GM23338 (cell line): ENCODE data around the gene DLG2. TPM values are rescaled to one million over a fixed set of nuclear protein-coding genes. Genes with fewer than 3 reads are reported as not detected.
A peak's percentile ranks its signal among the peaks of the same experiment; 100 is the strongest.

Source experiments
- ATAC-seq: fragments of 200-7000 bp; cut with Tn5 transposase; 3 replicates; pipeline ENCODE4 v1.9.1; 2020
- DNase-seq: peaks from one replicate; pipeline ENCODE4 v3.0.0-alpha.2; 2015; ENCODE audit warnings: low spot score
- H2AFZ ChIP-seq: fragments of 200-600 bp; sonication (generic); 2 replicates; pipeline ENCODE4 v1.8.0; 2016; ENCODE audit warnings: antibody characterized with exemption, mild to moderate bottlenecking, moderate library complexity
- H3F3A ChIP-seq: fragments of 200-600 bp; sonication (generic); replicated peaks from 2 replicates; pipeline ENCODE4 v1.8.0; 2017; ENCODE audit warnings: antibody characterized with exemption, mixed run types, low read depth
- H3K27ac ChIP-seq: fragments of 200-600 bp; sonication (generic); 2 replicates; pipeline ENCODE4 v1.6.1; 2016; ENCODE audit warnings: low read depth
- H3K27me3 ChIP-seq: fragments of 200-600 bp; sonication (generic); 2 replicates; pipeline ENCODE4 v1.8.0; 2016; ENCODE audit warnings: mild to moderate bottlenecking, mixed run types, moderate library complexity; ENCODE audit not compliant: insufficient read depth
- H3K36me3 ChIP-seq: fragments of 200-600 bp; sonication (generic); 2 replicates; pipeline ENCODE4 v1.8.0; 2016; ENCODE audit warnings: mild to moderate bottlenecking; ENCODE audit not compliant: insufficient read depth
- H3K4me1 ChIP-seq: fragments of 200-600 bp; sonication (generic); 2 replicates; pipeline ENCODE4 v1.8.0; 2016; ENCODE audit warnings: mild to moderate bottlenecking, moderate library complexity; ENCODE audit not compliant: insufficient read depth
- H3K4me2 ChIP-seq: fragments of 200-600 bp; sonication (generic); 2 replicates; pipeline ENCODE4 v1.7.1; 2017; ENCODE audit warnings: mixed run types
- H3K4me3 ChIP-seq: fragments of 200-600 bp; sonication (generic); 2 replicates; pipeline ENCODE4 v1.6.1; 2016; ENCODE audit warnings: mixed run types
- H3K79me2 ChIP-seq: fragments of 200-600 bp; sonication (generic); replicated peaks from 2 replicates; pipeline ENCODE4 v1.8.0; 2017; ENCODE audit warnings: mild to moderate bottlenecking; ENCODE audit not compliant: insufficient read depth
- H3K9me2 ChIP-seq: fragments of 200-600 bp; sonication (generic); 2 replicates; pipeline ENCODE4 v1.8.0; 2017; ENCODE audit not compliant: insufficient read depth
- H4K20me1 ChIP-seq: fragments of 200-600 bp; sonication (generic); replicated peaks from 2 replicates; pipeline ENCODE4 v1.8.0; 2017; ENCODE audit warnings: mild to moderate bottlenecking; ENCODE audit not compliant: insufficient read depth
- H3K27ac Mint-ChIP-seq: 2 replicates; pipeline ENCODE4 v1.8.0; 2020; ENCODE audit warnings: inconsistent platforms, mild to moderate bottlenecking, moderate library complexity, mixed read lengths
- H3K27me3 Mint-ChIP-seq: 3 replicates; pipeline ENCODE4 v1.8.0; 2022; ENCODE audit warnings: low read depth, mild to moderate bottlenecking, moderate library complexity, mixed read lengths, inconsistent platforms; ENCODE audit not compliant: insufficient read depth, poor library complexity
- H3K36me3 Mint-ChIP-seq: 3 replicates; pipeline ENCODE4 v1.8.0; 2021; ENCODE audit warnings: low read depth, mild to moderate bottlenecking, inconsistent platforms, moderate library complexity, mixed read lengths
- H3K4me1 Mint-ChIP-seq: 3 replicates; pipeline ENCODE4 v1.8.0; 2020; ENCODE audit warnings: mild to moderate bottlenecking, inconsistent platforms, mixed read lengths
- H3K4me3 Mint-ChIP-seq: 3 replicates; pipeline ENCODE4 v1.8.0; 2021; ENCODE audit warnings: moderate library complexity, mild to moderate bottlenecking, inconsistent platforms, mixed read lengths
- H3K9me3 Mint-ChIP-seq: 3 replicates; pipeline ENCODE4 v1.8.0; 2020; ENCODE audit warnings: moderate library complexity, mild to moderate bottlenecking, inconsistent platforms, mixed read lengths
- EZH2 ChIP-seq: fragments of 200-600 bp; sonication (generic); IDR thresholded peaks from one replicate; pipeline ENCODE4 v1.8.0; 2017; ENCODE audit warnings: antibody characterized with exemption, mild to moderate bottlenecking, low read depth; ENCODE audit not compliant: unreplicated experiment
- EZH2phosphoT487 ChIP-seq: fragments of 200-600 bp; sonication (generic); IDR thresholded peaks from one replicate; pipeline ENCODE4 v1.8.1; 2018; ENCODE audit warnings: antibody characterized with exemption; ENCODE audit not compliant: unreplicated experiment
- JUNB ChIP-seq: IDR thresholded peaks from one replicate; pipeline ENCODE4 v1.6.1; 2016; ENCODE audit warnings: antibody characterized with exemption; ENCODE audit not compliant: unreplicated experiment
- NANOG ChIP-seq: IDR thresholded peaks from 2 replicates; pipeline ENCODE4 v1.6.1; 2016; ENCODE audit warnings: antibody characterized with exemption, borderline replicate concordance
- STAT1 ChIP-seq: IDR thresholded peaks from one replicate; pipeline ENCODE4 v1.6.1; 2016; ENCODE audit warnings: antibody characterized with exemption; ENCODE audit not compliant: unreplicated experiment
- ZNF114 ChIP-seq: fragments of 250-450 bp; sonication (Bioruptor Pico); IDR thresholded peaks from 2 replicates; pipeline ENCODE4 v1.5.0; 2020; ENCODE audit warnings: mild to moderate bottlenecking, moderate library complexity
- polyA plus RNA-seq: library from polyadenylated mRNA; unstranded; fragments of >200 nt; fragmentation: Nextera tagmentation; extraction: Ambion mirVana; gene quantifications from 2 replicates; pipeline ENCODE4 v1.2.1, GENCODE V29; 2016
- total RNA-seq: library from RNA; depleted of rRNA; stranded (reverse); fragments of >200 nt; shearing (Covaris generic); gene quantifications from 2 replicates; pipeline ENCODE4 v1.2.3, GENCODE V29; 2014
- TF ChIP-seq, protein P1 (sequence below), 2 experiments: fragments of 200-600 bp in 1 of 2; sonication (generic) in 1 of 2; conservative IDR thresholded peaks; 2 replicates each; pipeline versions ENCODE4 v1.5.1 to v1.6.1; 2016 to 2017; ENCODE audit warnings: antibody characterized with exemption in 2 of 2, low read depth in 2 of 2, mild to moderate bottlenecking in 2 of 2, moderate library complexity in 1 of 2
- TF ChIP-seq, protein P2 (sequence below): IDR thresholded peaks from one replicate; pipeline ENCODE4 v1.6.1; 2018; ENCODE audit warnings: antibody characterized with exemption; ENCODE audit not compliant: unreplicated experiment

The DLG2 gene
- total and polyA plus RNA-seq, 2 experiments from 2014 or later: 19.8 to 21.5 TPM

DNA sequence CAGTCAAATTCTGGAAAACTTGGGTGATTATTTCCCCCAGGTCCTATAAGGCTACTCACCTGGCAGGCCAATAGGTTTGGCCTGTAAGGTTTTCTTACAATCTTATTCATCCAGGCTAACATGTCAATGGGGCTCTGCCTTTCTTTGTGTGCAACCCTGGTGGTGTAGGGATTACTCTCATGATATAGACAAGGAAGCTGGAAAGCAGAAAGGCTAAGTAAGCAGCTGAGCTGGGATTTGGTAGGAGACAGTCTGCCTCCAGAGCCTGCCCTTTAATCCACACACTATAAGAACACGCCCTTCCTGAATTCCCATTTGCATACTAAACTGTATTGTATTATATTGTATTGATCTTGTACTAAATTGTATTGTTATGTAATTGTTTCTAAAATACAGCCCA, 1967.7 kb downstream of the DLG2 start:
- ATAC-seq (no peak), DNase-seq (no peak)
- Histone ChIP-seq H4K20me1 (no peaks in the 10 kb centered on the region), H3K79me2 (no peaks in the 10 kb centered on the region), H3K4me2 (no peak overlapping the region), H3K36me3 (no peaks in the 10 kb centered on the region), H2AFZ (no peak overlapping the region), H3K27ac (no peak overlapping the region), H3K4me1 (peaks cover 24% of the 10 kb centered on the region; the same call in 1 of the 2 replicates), H3K4me3 (no peak overlapping the region), H3K9me2 (no peaks in the 10 kb centered on the region), H3F3A (no peaks in the 10 kb centered on the region), H3K27me3 (no peaks in the 10 kb centered on the region)
- Mint-ChIP-seq H3K27ac (no peak overlapping the region), H3K4me3 (no peak overlapping the region), H3K9me3 (no peaks in the 10 kb centered on the region), H3K4me1 (peaks cover 16% of the 10 kb centered on the region), H3K27me3 (peaks cover 2% of the 10 kb centered on the region), H3K36me3 (no peaks in the 10 kb centered on the region)
- TF ChIP-seq, protein P1, sequence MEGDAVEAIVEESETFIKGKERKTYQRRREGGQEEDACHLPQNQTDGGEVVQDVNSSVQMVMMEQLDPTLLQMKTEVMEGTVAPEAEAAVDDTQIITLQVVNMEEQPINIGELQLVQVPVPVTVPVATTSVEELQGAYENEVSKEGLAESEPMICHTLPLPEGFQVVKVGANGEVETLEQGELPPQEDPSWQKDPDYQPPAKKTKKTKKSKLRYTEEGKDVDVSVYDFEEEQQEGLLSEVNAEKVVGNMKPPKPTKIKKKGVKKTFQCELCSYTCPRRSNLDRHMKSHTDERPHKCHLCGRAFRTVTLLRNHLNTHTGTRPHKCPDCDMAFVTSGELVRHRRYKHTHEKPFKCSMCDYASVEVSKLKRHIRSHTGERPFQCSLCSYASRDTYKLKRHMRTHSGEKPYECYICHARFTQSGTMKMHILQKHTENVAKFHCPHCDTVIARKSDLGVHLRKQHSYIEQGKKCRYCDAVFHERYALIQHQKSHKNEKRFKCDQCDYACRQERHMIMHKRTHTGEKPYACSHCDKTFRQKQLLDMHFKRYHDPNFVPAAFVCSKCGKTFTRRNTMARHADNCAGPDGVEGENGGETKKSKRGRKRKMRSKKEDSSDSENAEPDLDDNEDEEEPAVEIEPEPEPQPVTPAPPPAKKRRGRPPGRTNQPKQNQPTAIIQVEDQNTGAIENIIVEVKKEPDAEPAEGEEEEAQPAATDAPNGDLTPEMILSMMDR (conservative IDR thresholded peaks at IDR 0.05; ENCODE audit: low read depth in 2 of 2): no peak
- no peak for TF ChIP-seq NANOG
- TF ChIP-seq, protein P2, sequence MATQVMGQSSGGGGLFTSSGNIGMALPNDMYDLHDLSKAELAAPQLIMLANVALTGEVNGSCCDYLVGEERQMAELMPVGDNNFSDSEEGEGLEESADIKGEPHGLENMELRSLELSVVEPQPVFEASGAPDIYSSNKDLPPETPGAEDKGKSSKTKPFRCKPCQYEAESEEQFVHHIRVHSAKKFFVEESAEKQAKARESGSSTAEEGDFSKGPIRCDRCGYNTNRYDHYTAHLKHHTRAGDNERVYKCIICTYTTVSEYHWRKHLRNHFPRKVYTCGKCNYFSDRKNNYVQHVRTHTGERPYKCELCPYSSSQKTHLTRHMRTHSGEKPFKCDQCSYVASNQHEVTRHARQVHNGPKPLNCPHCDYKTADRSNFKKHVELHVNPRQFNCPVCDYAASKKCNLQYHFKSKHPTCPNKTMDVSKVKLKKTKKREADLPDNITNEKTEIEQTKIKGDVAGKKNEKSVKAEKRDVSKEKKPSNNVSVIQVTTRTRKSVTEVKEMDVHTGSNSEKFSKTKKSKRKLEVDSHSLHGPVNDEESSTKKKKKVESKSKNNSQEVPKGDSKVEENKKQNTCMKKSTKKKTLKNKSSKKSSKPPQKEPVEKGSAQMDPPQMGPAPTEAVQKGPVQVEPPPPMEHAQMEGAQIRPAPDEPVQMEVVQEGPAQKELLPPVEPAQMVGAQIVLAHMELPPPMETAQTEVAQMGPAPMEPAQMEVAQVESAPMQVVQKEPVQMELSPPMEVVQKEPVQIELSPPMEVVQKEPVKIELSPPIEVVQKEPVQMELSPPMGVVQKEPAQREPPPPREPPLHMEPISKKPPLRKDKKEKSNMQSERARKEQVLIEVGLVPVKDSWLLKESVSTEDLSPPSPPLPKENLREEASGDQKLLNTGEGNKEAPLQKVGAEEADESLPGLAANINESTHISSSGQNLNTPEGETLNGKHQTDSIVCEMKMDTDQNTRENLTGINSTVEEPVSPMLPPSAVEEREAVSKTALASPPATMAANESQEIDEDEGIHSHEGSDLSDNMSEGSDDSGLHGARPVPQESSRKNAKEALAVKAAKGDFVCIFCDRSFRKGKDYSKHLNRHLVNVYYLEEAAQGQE: no peak

DNA sequence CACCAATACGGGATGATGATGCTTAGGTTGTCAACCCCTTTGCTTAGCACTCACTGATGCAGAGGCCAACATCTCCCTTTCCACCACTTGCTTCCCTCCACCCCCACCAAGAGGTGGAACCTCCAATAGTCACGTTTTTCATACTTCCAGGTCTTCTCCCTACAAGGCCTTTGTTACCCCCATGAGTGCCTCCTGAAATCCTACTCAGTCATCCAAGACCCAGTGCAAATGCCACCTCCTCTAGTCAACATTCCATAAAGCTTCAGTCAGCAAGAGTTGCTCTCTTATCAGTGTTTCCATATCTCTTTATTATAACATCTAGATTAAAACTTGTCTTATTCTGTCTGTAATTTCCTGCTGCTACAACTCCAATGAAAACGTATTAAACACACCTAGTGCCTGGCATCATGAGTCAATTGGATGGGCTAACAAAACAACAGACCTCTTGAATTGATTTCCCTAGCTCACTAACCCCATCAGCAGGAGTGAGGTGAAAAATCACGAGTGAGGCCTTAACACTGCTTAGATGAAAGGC, 1970.3 kb downstream of the DLG2 start:
- Histone ChIP-seq H3K79me2 (no peaks in the 10 kb centered on the region), H3K4me2 (no peak overlapping the region), H3K27ac (no peak overlapping the region), H3K36me3 (no peaks in the 10 kb centered on the region), H3K4me1 (peaks cover 11% of the 10 kb centered on the region; the same call in 1 of the 2 replicates), H4K20me1 (no peaks in the 10 kb centered on the region), H3K27me3 (no peaks in the 10 kb centered on the region), H3K9me2 (no peaks in the 10 kb centered on the region), H3F3A (no peaks in the 10 kb centered on the region), H3K4me3 (no peak overlapping the region), H2AFZ (no peak overlapping the region)
- H3K27me3 Mint-ChIP-seq: no peaks in the 10 kb centered on the region
- no peak overlapping the region for H3K4me3 Mint-ChIP-seq
- ATAC-seq: no peak
- no peaks in the 10 kb centered on the region for H3K36me3 Mint-ChIP-seq
- H3K9me3 Mint-ChIP-seq: no peaks in the 10 kb centered on the region
- peaks cover 11% of the 10 kb centered on the region for H3K4me1 Mint-ChIP-seq
- no peak overlapping the region for H3K27ac Mint-ChIP-seq
- TF ChIP-seq NANOG (no peak), EZH2 (no peak), STAT1 (no peak), JUNB (no peak), ZNF114 (CRISPR knock-in tag) (no peak), EZH2phosphoT487 (no peak)
- TF ChIP-seq, protein P2: no peak
- TF ChIP-seq, protein P1 (conservative IDR thresholded peaks at IDR 0.05; ENCODE audit: low read depth in 2 of 2): peak in 1 of 2 experiments; percentile 23; a peak in 1 of 4 replicates
- no peak for DNase-seq
